ENCODE measurements around the gene ARMS2. TPM values are rescaled to one million over a fixed set of nuclear protein-coding genes. Genes with fewer than 3 reads are reported as not detected.

The ARMS2 gene
- total RNA-seq, 2 experiments from 2014 or later: not detected

- TF ChIP-seq CTCF (IDR thresholded peaks at IDR 0.05): no peak
- Mint-ChIP-seq H3K27me3 (peaks cover 20% of the 10 kb centered on the region), H3K4me3 (no peak overlapping the region)
These were observed 19.8 kb downstream of the ARMS2 start for GRCh38 chr10:122474131-122474818.

GRCh38 chr10:122475100-122475499, 20.6 kb downstream of the ARMS2 start:
- peaks cover 13% of the 10 kb centered on the region for H3K4me1 Mint-ChIP-seq (ENCODE audit: low read depth)
- ATAC-seq (no peak), DNase-seq (no peak)
- CTCF ChIA-PET: interaction anchor here (1.7 kb wide), 1 partner anchor 40 kb away, joined by 5 read pairs; no protein-coding TSS in a partner anchor
- H3K4me3 Mint-ChIP-seq: no peak overlapping the region
- no peak for TF ChIP-seq CTCF (IDR thresholded peaks at IDR 0.05)
- POLR2A ChIA-PET: no interaction called here
- no peaks in the 10 kb centered on the region for H3K9me3 Mint-ChIP-seq
- H3K27me3 Mint-ChIP-seq: peaks cover 17% of the 10 kb centered on the region
- intact Hi-C loops (cut with micrococcal nuclease): no loop called here
- H3K27ac Mint-ChIP-seq: no peak overlapping the region
- H3K36me3 Mint-ChIP-seq (ENCODE audit: low read depth): no peaks in the 10 kb centered on the region

More at GRCh38 chr10:122474131-122474818, 19.8 kb downstream of the ARMS2 start:
- Mint-ChIP-seq H3K9me3 (no peaks in the 10 kb centered on the region), H3K27ac (no peak overlapping the region), H3K4me1 (ENCODE audit: low read depth) (peaks cover 13% of the 10 kb centered on the region), H3K36me3 (ENCODE audit: low read depth) (no peaks in the 10 kb centered on the region)
- DNase-seq: no peak
- ChIA-PET POLR2A (no interaction called here), CTCF (interaction anchor here (0.7 to 1.7 kb wide), 2 partner anchors 39 to 92 kb away, joined by 3 to 5 read pairs; no protein-coding TSS in a partner anchor)
- no peak for ATAC-seq
- intact Hi-C loops (cut with micrococcal nuclease): no loop called here

- no peak for TF ChIP-seq CTCF (IDR thresholded peaks at IDR 0.05)
- H3K4me3 Mint-ChIP-seq: no peak overlapping the region
- intact Hi-C loops (cut with micrococcal nuclease): no loop called here
- H3K4me1 Mint-ChIP-seq (ENCODE audit: low read depth): peaks cover 13% of the 10 kb centered on the region
- H3K9me3 Mint-ChIP-seq: no peaks in the 10 kb centered on the region
- POLR2A ChIA-PET: no interaction called here
- H3K27me3 Mint-ChIP-seq: peaks cover 17% of the 10 kb centered on the region
- H3K36me3 Mint-ChIP-seq (ENCODE audit: low read depth): no peaks in the 10 kb centered on the region
- ATAC-seq (no peak), DNase-seq (no peak)
- CTCF ChIA-PET: no interaction called here
- H3K27ac Mint-ChIP-seq: no peak overlapping the region
These were observed 21.3 kb downstream of the ARMS2 start for GRCh38 chr10:122475591-122476332.

GRCh38 chr10:122476333-122476695, 21.9 kb downstream of the ARMS2 start:
- ATAC-seq (no peak), DNase-seq (no peak)
- Mint-ChIP-seq H3K4me3 (no peak overlapping the region), H3K27me3 (peaks cover 16% of the 10 kb centered on the region), H3K9me3 (no peaks in the 10 kb centered on the region), H3K4me1 (ENCODE audit: low read depth) (peaks cover 13% of the 10 kb centered on the region), H3K27ac (no peak overlapping the region), H3K36me3 (ENCODE audit: low read depth) (no peaks in the 10 kb centered on the region)
- POLR2A ChIA-PET: no interaction called here
- intact Hi-C loops (cut with micrococcal nuclease): no loop called here
- no peak for TF ChIP-seq CTCF (IDR thresholded peaks at IDR 0.05)
- CTCF ChIA-PET: no interaction called here

GRCh38 chr10:122477436-122477835, 23.0 kb downstream of the ARMS2 start:
- CTCF ChIA-PET: no interaction called here
- Mint-ChIP-seq H3K9me3 (peaks cover 3% of the 10 kb centered on the region), H3K27ac (no peak overlapping the region), H3K27me3 (peaks cover 14% of the 10 kb centered on the region), H3K4me3 (no peak overlapping the region), H3K36me3 (ENCODE audit: low read depth) (no peaks in the 10 kb centered on the region), H3K4me1 (ENCODE audit: low read depth) (peaks cover 13% of the 10 kb centered on the region)
- ATAC-seq (no peak), DNase-seq (no peak)
- intact Hi-C loops (cut with micrococcal nuclease): no loop called here
- POLR2A ChIA-PET: no interaction called here
- TF ChIP-seq CTCF (IDR thresholded peaks at IDR 0.05): no peak

Measured in activated CD8-positive, alpha-beta T cell treated with anti-CD3 and anti-CD28 coated beads for 36 hours (primary cell).